Activated naive CD8-positive, alpha-beta T cell (primary cell): Measurements from ENCODE around the gene SKIC2.
A peak's percentile ranks its signal among the peaks of the same experiment; 100 is the strongest.
"Not testable (repeated sequence)": the region's sequence is repeated elsewhere in the genome, so short reads cannot be mapped to it uniquely, and the experiment has no call there.

Experiments
- H3K27ac Mint-ChIP-seq: one replicate; pipeline ENCODE4 v1.8.0; 2021; ENCODE audit warnings: mixed read lengths
- H3K27me3 Mint-ChIP-seq: one replicate; pipeline ENCODE4 v1.8.0; 2021; ENCODE audit warnings: mixed read lengths
- H3K36me3 Mint-ChIP-seq: one replicate; pipeline ENCODE4 v1.8.0; 2021; ENCODE audit warnings: mixed read lengths
- H3K4me1 Mint-ChIP-seq: one replicate; pipeline ENCODE4 v1.8.0; 2021; ENCODE audit warnings: low read depth, mixed read lengths
- H3K4me3 Mint-ChIP-seq: one replicate; pipeline ENCODE4 v1.8.0; 2021; ENCODE audit warnings: mild to moderate bottlenecking, mixed read lengths
- H3K9me3 Mint-ChIP-seq: one replicate; pipeline ENCODE4 v1.8.0; 2021; ENCODE audit warnings: low read depth, mixed read lengths

SKIC2 gene

DNA sequence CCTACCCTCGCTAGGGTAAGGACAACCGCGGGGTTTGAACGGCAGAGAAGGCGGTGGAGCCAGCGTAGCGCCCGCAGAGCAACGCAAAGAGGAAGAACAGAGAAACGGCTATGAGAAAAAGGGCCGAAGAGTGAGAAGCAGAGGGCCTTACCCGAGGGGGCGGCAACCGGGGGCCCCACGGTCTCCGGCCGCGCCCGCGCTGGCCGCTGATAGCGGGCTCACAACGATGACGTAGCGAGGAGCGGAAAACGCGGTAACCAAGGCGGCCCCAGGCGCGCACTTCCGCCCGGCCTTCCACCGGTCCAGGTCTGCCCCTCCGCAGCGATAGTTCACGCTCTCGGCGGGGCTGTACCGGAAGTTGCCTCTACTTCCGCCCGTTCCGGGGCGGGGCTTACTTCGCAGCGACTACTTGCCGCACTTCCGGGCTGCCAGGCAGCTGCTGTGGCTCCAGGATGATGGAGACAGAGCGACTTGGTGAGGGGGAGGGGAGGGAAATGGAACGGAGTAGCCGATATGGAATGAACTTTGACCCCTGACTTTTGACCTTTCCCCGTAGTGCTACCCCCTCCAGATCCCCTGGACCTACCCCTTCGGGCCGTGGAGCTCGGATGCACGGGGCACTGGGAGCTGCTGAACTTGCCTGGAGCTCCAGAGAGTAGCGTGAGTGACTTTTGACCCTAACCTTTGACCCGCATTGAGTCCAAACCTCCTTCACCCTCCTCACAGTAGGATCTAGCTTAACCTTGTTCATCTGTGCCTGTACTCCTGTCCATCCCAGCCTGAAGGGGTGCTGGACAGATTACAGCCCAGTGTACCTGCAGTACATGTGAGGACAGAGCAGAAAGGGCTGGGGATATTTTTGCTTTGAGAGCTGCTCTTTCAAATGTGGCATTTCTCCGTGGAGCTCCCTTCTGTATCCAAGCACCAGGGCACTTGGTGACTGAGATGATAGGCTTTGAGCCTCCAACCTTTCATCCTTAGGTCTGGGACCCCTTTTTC, at the start of gene SKIC2, which contains the start of gene NELFE:
Gene SKIC2 (plus strand): TSS at position 435 of the 999 bp plus-strand sequence. CDS start 18 bp downstream, at position 453.
Gene NELFE (minus strand): TSS at position 231 of the 999 bp plus-strand sequence. CDS start 525 bp downstream, outside the sequence.
- Mint-ChIP-seq H3K36me3 (peaks cover 11% of the 10 kb centered on the region), H3K9me3 (no peaks in the 10 kb centered on the region), H3K27me3 (no peaks in the 10 kb centered on the region), H3K4me3 (peak within 1 kb of the TSS; percentile 97), H3K4me1 (peaks cover 37% of the 10 kb centered on the region), H3K27ac (peak within 1 kb of the TSS; percentile 93)

DNA sequence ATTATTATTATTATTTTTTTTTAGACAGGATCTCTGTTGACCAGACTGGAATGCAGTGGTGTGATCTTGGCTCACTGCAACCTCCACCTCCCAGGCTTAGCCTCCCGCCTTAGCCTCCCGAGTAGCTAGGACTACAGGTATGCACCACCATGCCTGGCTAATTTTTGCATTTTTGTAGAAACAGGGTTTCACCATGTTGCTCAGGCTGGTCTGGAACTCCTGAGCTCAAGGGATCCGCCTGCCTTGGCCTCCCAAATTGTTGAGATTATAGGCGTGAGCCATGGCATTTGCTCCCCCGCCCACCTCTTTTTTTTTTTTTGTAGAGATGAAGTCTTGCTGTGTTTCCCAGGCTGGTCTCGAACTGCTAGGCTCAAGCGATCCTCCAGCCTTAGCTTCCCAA, 49.7 kb upstream of the SKIC2 start:
- H3K4me1 Mint-ChIP-seq, H3K27me3 Mint-ChIP-seq, H3K4me3 Mint-ChIP-seq, H3K36me3 Mint-ChIP-seq, H3K27ac Mint-ChIP-seq, H3K9me3 Mint-ChIP-seq: not testable (repeated sequence)

DNA sequence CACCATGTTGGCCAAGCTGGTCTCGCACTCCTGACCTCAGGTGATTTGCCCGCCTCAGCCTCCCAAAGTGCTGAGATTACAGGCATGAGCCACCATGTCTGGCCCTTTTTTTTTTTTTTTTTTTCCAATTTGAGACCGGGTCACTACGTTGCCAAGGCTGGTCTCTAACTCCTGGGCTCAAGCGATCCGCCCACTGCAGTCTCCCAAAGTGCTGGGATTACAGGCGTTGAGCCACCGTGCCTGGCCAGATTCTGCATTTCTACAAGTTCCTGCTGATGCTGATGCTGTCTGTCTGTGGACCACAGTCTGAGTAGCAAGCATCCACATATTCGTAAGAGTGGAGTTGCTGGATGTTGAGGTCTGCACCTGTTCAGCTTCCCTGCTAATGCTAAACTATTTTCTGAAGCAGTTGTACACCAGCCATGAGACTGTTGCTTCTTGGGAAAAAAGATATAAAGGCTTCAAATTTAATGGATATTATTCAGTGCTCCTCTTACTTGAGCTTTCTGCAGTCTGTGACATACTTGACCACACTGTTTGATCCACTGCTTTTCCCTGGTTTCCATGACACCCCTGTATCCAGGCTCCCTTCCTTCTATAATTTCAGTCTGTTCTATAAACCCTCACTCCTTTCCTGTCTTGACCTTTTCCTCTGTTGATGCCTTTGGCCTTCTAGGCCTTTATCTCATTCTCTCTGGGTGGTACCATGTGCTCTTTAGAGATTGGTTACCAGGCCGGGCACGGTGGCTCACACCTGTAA, 47.0 kb upstream of the SKIC2 start:
- H3K27ac Mint-ChIP-seq = no peak overlapping the region
- peaks cover 2% of the 10 kb centered on the region for H3K27me3 Mint-ChIP-seq
- peaks cover 4% of the 10 kb centered on the region for H3K4me1 Mint-ChIP-seq
- no peak overlapping the region for H3K4me3 Mint-ChIP-seq
- no peaks in the 10 kb centered on the region for H3K36me3 Mint-ChIP-seq
- no peaks in the 10 kb centered on the region for H3K9me3 Mint-ChIP-seq

DNA sequence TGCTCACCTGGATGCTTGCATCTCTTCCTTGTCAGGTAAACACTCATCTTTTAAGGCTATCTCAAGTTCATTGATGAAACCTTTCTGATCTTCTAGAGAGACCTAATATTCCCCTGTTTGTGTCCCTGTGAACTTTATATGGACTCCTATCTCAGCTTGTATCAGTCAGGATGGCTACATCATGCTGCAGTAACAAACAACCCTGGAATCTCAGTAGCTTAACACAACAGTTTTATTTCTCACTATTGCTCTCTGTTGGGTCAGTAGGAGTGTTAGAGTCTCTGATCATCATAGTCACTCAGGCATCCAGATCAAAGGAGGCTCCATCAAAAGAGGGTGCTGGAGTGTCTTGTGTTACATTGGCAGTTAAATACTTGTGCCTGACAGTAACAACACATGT, 43.6 kb upstream of the SKIC2 start:
- no peak overlapping the region for H3K4me3 Mint-ChIP-seq
- no peaks in the 10 kb centered on the region for H3K36me3 Mint-ChIP-seq
- H3K27ac Mint-ChIP-seq = no peak overlapping the region
- no peaks in the 10 kb centered on the region for H3K9me3 Mint-ChIP-seq
- H3K4me1 Mint-ChIP-seq = peaks cover 1% of the 10 kb centered on the region
- H3K27me3 Mint-ChIP-seq = peaks cover 2% of the 10 kb centered on the region

DNA sequence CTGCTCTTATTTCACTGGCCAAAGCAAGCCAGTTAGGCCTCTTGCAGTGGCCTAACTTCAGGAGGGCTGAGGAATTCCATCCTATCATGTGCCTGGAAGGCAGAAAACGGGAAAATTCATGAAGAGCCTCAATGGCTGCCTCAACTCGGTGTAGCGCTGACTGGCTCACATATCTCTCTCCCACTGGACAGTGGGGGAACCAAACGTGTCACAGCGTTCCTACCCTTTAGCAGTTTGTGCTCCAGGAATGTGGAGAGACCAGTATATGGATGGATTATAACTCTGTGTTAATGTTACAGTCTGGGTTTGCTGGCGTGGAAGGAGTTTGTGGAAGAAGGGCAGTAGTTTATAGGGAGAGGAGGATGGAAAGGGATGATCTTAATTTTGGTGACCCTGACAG, 43.2 kb upstream of the SKIC2 start:
- no peaks in the 10 kb centered on the region for H3K36me3 Mint-ChIP-seq
- H3K4me3 Mint-ChIP-seq = no peak overlapping the region
- H3K9me3 Mint-ChIP-seq = no peaks in the 10 kb centered on the region
- H3K27me3 Mint-ChIP-seq = peaks cover 2% of the 10 kb centered on the region
- H3K27ac Mint-ChIP-seq = no peak overlapping the region
- no peaks in the 10 kb centered on the region for H3K4me1 Mint-ChIP-seq

DNA sequence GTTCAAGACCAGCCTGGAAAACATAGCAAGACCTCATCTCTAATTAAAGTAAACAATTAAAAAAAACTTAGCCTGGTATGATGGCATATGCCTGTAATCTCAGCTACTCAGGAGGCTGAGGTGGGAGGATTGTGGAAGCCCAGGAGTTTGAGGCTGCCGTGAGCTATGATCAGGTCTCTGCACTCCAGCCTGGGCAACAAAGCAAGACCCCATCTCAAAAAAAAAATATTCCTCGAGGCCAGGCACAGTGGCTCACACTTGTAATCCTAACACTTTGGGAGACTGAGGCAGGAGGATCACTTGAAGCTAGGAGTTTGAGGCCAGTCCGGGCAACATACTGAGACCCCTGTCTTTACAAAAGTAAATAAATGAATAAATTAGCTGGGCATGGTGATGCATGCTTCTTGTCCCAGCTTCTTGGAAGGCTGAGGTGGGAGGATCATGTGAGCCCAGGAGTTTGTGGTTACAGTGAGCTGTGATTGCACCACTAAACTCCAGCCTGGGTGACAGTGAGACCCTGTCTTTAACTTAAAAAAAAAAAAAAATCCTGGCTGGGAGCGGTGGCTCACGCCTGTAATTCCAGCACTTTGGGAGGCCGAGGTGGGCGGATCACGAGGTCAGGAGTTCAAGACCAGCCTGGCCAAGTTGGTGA, 40.8 kb upstream of the SKIC2 start:
- Mint-ChIP-seq H3K4me3 (no peak overlapping the region), H3K9me3 (no peaks in the 10 kb centered on the region), H3K27ac (no peak overlapping the region), H3K4me1 (no peaks in the 10 kb centered on the region), H3K27me3 (no peaks in the 10 kb centered on the region), H3K36me3 (no peaks in the 10 kb centered on the region)

DNA sequence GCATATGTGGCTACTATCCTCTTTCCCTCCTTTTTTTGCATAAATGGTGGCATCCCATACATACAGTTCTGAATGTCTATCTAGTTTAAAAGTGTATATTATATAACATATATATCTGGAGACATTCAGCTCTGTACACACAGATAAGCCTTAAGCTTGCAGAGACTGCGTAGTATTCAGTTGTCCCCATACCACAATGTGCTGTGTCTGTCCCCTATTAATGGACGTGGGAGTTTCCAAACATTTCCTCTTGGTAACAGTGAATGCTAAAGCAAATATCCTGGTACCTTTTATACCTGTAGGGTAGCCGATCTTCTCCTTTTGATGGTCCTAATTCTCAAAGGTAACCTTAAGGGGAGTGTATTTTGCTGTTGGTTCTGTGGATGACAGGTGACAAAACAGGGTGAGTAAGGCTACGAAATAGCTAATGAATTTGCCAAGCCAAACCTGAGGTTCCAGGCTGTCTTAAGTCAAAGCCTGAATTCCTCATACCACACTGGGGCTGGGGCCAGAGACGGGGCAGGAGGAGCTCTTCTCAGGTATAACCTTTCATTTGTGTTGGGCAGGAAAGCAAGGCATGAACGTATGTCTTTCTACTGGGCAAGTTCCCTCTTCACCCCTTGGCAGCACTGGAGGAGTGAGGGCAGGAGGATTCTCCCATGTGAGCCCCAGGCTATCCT, 39.2 kb upstream of the SKIC2 start:
- no peaks in the 10 kb centered on the region for H3K9me3 Mint-ChIP-seq
- no peaks in the 10 kb centered on the region for H3K36me3 Mint-ChIP-seq
- no peaks in the 10 kb centered on the region for H3K27me3 Mint-ChIP-seq
- H3K4me1 Mint-ChIP-seq = no peaks in the 10 kb centered on the region
- H3K4me3 Mint-ChIP-seq = no peak overlapping the region
- H3K27ac Mint-ChIP-seq = no peak overlapping the region

DNA sequence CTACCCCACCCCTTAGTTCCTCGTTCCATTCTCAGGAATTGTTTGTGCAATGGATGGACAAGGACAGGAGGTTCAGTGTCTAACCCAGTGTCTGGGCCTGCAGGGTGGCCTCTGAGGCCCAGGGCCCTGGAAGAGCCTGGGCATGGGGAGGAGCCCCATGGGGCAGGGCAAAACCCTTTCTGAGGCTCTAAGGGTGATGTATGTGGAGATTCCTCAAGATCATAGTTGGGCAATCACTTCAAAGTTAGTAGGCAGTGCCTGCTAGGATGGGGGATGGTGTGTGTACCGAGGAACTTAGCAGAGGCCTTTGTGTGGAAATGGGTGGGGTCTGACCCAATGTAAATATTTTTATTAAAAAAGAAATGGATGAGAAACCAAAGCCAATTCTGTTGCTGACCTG, 38.2 kb upstream of the SKIC2 start:
- Mint-ChIP-seq H3K27me3 (no peaks in the 10 kb centered on the region), H3K27ac (no peak overlapping the region), H3K36me3 (no peaks in the 10 kb centered on the region), H3K4me1 (no peaks in the 10 kb centered on the region), H3K9me3 (no peaks in the 10 kb centered on the region), H3K4me3 (no peak overlapping the region)

DNA sequence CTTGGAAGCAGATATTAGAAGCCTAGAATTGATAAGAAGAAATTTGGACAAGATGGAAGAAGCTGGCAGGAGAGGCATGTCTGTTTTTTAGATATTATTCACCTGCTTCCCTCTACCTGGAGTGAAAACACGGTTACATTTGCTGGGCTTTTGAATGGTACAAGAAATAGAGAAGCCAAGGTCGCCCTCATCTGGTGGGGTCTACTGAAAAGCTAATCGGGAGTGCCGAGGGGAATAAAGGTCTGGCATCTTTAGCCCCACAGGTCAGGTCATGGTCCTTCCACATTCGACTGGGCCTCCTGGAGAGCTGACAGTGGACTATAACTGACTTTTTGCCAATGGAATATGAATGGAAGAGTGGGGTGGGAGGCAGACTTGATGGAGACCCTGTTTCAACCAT, 36.0 kb upstream of the SKIC2 start:
- H3K27me3 Mint-ChIP-seq = no peaks in the 10 kb centered on the region
- H3K9me3 Mint-ChIP-seq = no peaks in the 10 kb centered on the region
- H3K27ac Mint-ChIP-seq = no peak overlapping the region
- no peaks in the 10 kb centered on the region for H3K36me3 Mint-ChIP-seq
- H3K4me3 Mint-ChIP-seq = no peak overlapping the region
- no peaks in the 10 kb centered on the region for H3K4me1 Mint-ChIP-seq

DNA sequence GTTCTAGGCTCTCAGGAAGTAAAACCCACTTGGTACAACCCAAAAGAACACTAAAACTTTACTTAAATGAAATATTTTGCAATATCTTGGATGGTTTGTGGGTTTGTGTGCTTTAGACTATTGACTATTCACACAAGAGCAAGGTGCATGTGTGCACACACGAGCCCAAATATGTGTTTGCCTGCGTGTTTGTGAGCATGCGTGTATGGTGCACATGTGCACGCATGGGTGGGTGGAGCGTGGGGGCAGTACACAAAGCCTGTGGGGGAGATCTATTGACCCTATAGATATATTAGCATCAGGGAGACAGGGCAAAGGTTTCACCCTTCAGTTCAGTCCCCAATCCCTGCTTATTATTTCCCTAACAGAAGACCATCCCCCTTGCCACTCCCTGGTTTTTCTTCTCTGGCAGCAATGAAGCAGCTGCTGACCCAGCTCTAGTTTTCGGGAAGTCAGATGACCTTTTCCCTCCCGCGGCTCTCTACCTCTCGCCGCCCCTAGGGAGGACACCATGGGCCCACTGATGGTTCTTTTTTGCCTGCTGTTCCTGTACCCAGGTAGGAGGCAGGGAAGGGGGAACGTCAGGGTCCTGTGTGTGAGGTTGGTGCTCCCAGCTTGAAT, 31.6 kb upstream of the SKIC2 start, which contains the start of gene C2:
Gene C2 (plus strand): TSS at position 476 of the 621 bp plus-strand sequence. CDS start 36 bp downstream, at position 512.
- Mint-ChIP-seq H3K36me3 (no peaks in the 10 kb centered on the region), H3K9me3 (no peaks in the 10 kb centered on the region), H3K27me3 (no peaks in the 10 kb centered on the region), H3K4me3 (no peak within 1 kb of the TSS), H3K4me1 (no peaks in the 10 kb centered on the region), H3K27ac (no peak within 1 kb of the TSS)

DNA sequence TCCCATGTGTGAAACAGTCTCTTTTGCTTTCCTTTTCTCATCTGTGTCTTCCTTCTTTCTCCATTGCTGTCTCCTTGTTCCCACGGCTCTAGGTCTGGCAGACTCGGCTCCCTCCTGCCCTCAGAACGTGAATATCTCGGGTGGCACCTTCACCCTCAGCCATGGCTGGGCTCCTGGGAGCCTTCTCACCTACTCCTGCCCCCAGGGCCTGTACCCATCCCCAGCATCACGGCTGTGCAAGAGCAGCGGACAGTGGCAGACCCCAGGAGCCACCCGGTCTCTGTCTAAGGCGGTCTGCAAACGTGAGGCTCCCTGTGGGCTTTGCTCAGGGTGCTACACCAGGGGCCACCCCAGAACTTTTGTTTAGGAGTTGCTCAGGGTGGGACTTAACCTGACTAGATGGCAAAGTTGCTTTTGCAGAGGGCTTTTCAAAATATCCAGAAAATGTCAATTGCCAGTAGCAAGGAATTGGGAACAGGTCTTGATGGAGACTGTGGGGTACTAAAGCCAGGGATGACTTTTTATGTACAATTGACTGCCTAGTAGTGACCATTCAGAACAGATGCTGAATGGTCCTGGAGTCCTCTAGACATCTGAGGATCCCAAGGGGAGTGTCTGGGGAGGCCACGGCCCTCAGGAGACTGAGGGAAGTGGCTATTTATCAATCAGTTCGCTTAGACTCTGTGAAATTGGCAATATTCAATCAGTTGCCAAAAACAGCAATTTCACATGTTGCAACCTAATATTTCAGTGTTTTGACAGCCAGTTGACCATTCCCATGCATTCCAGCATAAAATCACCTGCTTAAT, 30.9 kb upstream of the SKIC2 start:
- Mint-ChIP-seq H3K9me3 (no peaks in the 10 kb centered on the region), H3K36me3 (no peaks in the 10 kb centered on the region), H3K27me3 (peaks cover 2% of the 10 kb centered on the region), H3K4me3 (no peak overlapping the region), H3K27ac (no peak overlapping the region), H3K4me1 (no peaks in the 10 kb centered on the region)

DNA sequence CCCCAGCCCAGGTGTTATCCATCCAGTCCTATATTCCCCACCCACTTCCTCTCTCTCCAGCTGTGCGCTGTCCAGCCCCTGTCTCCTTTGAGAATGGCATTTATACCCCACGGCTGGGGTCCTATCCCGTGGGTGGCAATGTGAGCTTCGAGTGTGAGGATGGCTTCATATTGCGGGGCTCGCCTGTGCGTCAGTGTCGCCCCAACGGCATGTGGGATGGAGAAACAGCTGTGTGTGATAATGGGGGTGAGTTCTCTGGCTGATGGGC, 30.4 kb upstream of the SKIC2 start:
- Mint-ChIP-seq H3K4me3 (no peak overlapping the region), H3K36me3 (no peaks in the 10 kb centered on the region), H3K27me3 (peaks cover 2% of the 10 kb centered on the region), H3K4me1 (no peaks in the 10 kb centered on the region), H3K9me3 (no peaks in the 10 kb centered on the region), H3K27ac (no peak overlapping the region)

DNA sequence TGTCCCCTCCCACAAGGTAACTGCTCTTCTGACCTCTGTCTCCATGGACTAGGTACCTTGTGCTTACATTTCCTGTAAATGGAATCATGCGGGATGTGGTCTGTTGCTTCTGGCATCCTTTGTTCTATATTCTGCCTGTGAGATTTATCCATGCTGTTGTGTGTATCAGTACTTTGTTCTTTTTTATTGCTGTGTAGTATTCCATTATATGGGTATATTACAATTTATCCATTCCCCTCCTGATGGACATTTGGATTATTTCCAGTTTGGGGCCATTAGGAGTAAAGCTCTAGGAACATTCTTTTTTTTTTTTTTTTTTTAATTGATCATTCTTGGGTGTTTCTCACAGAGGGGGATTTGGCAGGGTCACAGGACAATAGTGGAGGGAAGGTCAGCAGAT, 28.0 kb upstream of the SKIC2 start:
- no peak overlapping the region for H3K27ac Mint-ChIP-seq
- no peaks in the 10 kb centered on the region for H3K4me1 Mint-ChIP-seq
- H3K27me3 Mint-ChIP-seq = peaks cover 2% of the 10 kb centered on the region
- H3K36me3 Mint-ChIP-seq = no peaks in the 10 kb centered on the region
- H3K4me3 Mint-ChIP-seq = no peak overlapping the region
- no peaks in the 10 kb centered on the region for H3K9me3 Mint-ChIP-seq

DNA sequence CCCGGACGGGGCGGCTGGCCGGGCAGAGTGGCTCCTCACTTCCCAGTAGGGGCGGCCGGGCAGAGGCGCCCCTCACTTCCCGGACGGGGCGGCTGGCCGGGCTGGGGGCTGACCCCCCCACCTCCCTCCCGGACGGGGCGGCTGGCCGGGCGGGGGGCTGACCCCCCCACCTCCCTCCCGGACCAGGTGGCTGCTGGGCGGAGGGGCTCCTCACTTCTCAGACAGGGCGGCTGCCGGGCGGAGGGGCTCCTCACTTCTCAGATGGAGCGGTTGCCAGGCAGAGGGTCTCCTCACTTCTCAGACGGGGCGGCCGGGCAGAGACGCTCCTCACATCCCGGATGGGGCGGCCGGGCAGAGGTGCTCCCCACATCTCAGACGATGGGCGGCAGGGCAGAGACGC, 26.8 kb upstream of the SKIC2 start:
- not testable (repeated sequence) for H3K27me3 Mint-ChIP-seq, H3K4me1 Mint-ChIP-seq, H3K9me3 Mint-ChIP-seq, H3K27ac Mint-ChIP-seq, H3K36me3 Mint-ChIP-seq, H3K4me3 Mint-ChIP-seq
